ENCODE measurements around the gene UGT1A7.

DNA sequence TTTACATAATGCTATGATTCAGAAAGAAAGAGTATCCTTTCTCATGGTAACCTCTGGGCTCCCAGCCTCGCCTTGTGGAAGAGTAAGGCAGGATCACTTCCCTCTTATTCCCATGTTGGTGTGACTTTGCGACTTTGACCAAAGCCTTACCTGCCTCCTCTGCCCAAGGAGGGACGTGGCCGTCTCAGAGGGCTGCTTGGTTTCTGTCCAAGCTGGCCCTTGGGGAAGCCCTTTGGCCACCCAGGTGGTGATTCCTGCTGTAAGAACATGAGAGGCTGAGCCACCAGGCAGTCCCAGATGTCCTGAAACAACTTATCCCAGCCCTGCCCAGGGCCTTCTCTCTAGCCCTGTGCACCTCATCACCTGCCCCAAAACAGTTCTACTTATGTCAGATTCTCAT lies 17.0 kb downstream of the UGT1A7 start:
- TF ChIP-seq, protein P1, sequence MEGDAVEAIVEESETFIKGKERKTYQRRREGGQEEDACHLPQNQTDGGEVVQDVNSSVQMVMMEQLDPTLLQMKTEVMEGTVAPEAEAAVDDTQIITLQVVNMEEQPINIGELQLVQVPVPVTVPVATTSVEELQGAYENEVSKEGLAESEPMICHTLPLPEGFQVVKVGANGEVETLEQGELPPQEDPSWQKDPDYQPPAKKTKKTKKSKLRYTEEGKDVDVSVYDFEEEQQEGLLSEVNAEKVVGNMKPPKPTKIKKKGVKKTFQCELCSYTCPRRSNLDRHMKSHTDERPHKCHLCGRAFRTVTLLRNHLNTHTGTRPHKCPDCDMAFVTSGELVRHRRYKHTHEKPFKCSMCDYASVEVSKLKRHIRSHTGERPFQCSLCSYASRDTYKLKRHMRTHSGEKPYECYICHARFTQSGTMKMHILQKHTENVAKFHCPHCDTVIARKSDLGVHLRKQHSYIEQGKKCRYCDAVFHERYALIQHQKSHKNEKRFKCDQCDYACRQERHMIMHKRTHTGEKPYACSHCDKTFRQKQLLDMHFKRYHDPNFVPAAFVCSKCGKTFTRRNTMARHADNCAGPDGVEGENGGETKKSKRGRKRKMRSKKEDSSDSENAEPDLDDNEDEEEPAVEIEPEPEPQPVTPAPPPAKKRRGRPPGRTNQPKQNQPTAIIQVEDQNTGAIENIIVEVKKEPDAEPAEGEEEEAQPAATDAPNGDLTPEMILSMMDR (IDR thresholded peaks at IDR 0.05): no peak
- no peak for TF ChIP-seq POLR2AphosphoS5 (IDR thresholded peaks at IDR 0.05; ENCODE audit: insufficient read depth in 1 of 2, low read depth in 1 of 2)
- no peak for TF ChIP-seq POLR2A (IDR thresholded peaks at IDR 0.05)
